DMS114 treated with DMSO at 0.1 percent for 48 hours (cell line): ENCODE measurements around the gene SLC25A21.
"Not testable (repeated sequence)": the region's sequence is repeated elsewhere in the genome, so short reads cannot be mapped to it uniquely, and the experiment has no call there.

ENCODE experiments used
- DNase-seq: peaks from one replicate; lab custom pipeline; 2025; ENCODE audit not compliant: unreplicated experiment; lab: John Stamatoyannopoulos, UW

SLC25A21 gene

DNA sequence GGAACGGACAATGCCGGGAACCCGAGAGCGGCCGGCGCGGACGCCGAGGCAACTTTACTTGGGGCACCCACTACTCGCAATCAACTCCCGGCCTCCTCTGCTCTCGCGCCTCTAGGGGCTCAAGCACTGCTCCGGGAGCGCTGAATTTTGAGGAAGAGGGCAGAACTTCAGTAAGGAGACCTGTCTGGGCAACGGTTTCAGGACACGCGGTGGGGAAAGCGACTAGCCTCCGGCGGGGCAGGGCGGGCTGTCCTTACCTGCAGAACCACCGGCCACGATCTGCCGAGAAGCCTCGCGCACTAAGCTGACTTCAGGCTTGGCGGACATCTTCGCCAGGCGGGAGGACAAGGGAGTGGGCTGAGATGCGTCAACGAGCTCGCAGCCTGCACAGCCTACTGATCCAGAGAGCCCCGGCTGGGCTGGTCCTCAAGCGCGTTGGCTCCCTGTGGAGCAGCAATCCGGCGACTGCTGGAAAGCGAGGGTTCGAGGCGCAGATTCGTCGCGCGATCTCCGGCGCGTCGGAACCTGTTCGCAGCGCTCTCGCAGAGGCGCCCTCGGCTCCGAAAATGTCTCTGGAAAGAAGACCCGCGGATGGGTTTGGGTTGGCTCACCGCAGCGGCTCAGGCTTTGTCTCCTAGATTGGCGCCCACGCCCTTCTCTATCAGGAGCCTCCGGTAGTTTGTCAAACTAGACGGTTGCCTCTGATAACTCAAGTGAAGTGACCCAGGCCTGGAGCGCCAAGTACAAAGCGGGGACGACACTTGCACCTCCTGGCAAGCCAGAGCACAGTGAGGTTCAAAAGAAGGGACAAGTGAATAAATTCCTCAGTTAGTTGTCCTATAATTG, at the start of gene SLC25A21:
Gene SLC25A21, minus strand, starts transcription at position 583 of the 846 bp plus-strand sequence.
- DNase-seq = peak; percentile 76

DNA sequence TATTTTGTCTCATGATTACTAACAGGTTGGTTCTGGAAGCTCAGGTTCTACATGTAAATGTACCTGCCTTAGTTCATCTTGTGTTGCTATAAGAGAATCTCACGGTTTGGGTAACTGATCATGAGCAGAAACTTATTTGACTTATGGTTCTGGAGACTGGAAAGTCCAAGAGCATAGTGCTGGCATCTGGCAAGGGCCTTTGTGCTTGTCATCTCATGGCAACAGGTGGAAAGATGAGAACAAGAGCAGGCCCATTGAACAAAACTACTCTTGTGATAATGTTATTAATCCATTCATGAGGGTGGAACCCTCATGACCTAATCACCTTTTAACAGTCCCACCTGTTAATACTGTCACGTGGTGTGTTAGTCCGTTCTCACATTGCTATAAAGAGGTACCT, 48.7 kb upstream of the SLC25A21 start:
- DNase-seq = no peak

DNA sequence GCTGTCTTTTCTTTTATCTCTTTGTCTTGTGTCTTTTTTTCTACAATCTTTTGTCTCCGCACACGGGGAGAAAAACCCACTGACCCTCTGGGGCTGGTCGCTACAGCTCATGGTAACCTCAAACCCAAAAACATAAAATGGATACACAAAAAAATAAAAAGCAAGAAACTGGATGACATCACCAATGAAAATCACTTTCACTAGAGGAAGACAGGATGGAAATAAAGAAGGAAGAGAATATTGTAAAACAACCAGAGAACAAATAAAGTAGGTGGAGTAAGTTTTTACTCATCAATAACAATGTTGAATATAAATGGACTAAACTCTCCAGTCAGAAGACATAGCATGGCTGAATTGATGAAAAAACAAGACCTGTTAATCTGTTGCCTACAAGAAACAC, 42.9 kb upstream of the SLC25A21 start:
- no peak for DNase-seq

DNA sequence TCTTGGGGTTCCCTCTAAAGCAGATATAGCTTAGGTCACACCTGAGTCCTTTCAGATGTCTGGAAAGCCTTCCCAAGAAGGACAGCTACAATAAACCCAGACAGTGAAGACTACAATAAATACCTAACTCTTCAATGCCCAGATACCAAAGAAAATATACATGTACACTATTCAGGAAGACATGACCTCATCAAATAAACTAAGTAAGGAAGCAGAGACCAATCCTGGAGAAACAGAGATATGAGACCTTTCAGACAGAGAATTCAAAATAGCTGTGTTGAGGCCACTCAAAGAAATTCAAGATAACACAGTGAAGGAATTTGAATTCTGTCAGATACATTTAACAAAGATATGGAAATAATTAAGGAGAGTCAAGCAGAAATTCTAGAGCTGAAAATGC, 40.6 kb upstream of the SLC25A21 start:
- no peak for DNase-seq

DNA sequence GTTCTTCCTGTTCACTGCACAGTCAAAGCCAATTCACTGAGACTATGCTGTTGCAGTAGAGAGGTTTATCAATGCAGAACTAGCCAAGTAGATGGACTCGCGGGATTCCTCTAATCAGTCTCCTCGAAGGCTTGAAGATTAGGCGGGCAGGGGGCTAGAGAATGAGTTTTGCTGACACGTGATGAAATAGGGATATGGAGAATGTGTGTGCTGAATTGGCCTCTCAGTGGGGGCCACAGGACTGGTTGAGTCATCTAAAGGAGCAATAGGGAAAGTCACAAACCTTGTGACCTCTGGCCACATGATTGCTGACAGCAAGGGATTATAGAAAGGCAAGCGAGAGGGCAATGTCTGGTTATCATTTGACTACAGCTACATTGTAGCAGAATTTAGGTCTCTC, 38.0 kb upstream of the SLC25A21 start:
- DNase-seq = no peak

DNA sequence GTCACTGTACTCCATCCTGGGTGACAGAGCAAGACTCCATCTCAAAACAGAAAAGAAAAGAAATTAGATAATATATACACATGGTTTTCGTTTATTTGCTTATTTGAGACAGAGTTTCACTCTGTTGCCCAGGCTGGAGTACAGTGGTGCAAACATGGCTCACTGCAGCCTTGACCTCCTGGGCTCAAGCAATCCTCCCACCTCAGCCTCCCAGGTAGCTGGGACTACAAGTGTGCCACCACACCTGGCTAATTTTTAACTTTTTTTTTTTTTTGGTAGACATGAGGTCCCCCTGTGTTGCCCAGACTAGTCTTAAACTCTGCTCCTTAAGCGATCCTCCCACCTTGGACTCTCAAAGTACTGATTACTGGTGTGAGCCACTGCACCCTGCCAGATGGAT, 37.2 kb upstream of the SLC25A21 start:
- DNase-seq = not testable (repeated sequence)

DNA sequence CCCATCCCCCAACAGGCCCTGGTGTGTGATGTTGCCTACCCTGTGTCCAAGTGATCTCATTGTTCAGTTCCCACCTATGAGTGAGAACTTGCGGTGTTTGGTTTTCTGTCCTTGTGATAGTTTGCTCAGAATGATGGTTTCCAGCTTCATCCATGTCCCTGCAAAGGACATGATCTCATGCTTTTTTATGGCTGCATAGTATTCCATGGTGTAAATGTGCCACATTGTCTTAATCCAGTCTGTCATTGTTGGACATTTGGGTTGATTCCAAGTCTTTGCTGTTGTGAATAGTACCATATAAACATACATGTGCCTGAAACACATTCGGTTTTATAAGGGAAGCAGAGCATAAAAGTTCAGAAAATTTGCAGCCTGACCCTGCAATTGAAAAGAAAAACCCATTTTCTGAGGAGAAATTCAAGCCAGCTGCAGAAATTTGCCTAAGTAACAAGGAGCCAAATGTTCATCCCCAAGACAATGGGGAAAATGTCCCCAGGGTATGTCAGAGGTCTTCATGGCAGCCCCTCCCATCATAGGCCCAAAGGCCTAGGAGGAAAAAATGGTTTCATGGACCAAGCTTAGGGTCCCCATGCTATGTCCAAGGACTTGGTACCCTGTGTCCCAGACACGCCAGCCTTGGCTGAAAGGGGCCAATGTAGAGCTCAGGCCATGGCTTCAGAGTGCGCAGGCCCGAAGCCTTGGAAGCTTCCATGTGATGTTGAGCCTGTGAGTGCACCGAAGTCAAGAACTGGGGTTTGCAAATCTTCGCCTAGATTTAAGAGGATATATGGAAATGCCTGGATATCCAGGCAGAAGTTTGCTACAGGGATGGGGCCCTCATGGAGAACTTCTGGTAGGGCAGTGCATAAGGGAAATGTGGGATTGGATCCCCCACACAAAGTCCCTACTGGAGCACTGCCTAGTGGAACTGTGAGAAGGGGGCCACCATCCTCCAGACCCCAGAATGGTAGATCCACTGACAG, 33.5 kb upstream of the SLC25A21 start:
- DNase-seq = not testable (repeated sequence)

DNA sequence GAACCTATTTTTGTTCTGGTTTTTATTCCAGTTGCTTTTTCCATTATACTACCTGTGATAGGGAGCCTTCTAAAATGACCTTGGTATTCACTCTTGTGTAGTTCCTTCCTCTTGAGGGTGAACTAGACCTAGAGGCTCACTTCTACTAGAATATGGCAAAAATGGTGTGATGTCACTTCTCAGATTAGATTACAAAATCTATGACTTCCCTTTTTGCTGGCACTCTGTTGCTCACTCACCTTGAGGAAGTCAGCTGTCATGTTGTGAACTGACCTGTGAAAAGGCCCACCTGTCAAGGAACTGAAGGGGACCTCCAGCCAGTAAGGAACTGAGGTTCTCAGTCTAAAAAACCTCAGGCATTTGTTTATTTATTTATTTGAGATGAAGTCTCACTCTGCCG, 31.0 kb upstream of the SLC25A21 start:
- no peak for DNase-seq

DNA sequence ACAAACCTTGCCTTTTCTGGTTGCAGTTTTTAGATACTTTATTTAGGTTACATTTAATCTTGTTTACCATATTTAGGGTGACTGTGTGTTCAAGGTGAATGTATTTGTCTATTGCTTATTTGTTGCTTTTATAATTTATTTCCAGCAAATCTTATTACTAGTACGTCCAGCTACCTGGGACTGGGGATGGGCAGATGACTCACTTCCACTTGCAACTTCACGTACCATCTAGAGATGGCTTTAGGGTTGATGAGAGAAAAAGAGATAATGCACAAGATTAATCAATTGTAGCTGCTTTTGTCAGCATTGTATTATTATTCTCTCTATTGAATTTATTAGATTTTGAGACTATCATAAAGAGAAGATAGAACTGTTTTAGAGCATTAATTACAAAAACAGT, 30.4 kb upstream of the SLC25A21 start:
- DNase-seq = no peak

DNA sequence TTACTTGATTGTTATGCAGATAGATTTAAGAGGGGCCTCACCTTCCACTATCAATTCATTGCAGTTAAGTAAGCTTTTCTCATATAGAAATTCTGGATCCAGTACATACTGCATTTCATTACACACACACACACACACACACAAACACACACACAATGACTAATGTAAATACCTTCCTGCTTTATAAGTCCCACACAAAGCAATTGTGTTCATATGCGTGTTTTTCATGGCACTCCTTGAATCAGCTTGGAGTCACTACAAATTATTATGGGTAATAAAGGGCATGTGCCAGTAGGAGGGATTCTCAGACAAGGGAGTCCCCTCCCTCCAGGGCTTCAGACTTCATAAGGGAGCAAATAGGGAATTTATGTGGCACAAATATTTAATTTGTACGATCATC, 29.9 kb upstream of the SLC25A21 start:
- DNase-seq = no peak

DNA sequence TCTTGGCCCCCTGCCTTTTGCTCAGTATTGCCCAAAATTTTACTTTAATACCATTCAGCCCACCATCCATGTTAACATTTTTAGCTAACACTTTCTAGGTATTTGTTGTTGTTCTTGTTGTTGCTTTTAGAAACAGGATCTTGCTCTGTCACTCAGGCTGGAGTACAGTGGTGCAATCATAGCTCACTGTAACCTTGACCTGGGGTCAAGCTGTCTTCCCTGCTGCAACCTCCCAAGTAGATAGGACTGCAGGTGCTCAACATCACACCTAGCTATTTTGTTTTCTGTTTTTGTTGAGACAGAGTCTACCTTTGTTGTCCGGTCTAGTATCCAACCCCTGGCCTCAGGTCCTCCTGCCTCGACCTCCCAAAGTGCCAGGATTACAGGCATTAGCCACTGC, 29.3 kb upstream of the SLC25A21 start:
- DNase-seq = no peak

DNA sequence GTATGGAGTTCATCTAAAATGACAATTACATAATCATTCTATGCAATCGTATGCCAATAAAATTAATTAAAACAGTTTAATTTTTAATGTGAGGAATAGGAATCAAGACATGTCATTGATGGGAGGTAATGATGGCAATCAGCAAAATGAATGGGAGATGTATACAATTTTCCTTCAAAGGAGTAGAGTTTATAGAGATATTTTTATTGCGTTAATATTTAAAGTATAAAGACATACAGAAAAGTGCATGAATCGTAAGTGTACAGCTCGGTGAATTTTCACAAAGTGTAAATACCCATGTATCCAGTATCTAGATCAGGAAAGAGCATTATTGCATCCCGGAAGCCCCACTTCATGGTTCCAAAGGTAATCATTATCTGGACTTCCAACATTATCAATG, 26.5 kb upstream of the SLC25A21 start:
- DNase-seq = no peak

DNA sequence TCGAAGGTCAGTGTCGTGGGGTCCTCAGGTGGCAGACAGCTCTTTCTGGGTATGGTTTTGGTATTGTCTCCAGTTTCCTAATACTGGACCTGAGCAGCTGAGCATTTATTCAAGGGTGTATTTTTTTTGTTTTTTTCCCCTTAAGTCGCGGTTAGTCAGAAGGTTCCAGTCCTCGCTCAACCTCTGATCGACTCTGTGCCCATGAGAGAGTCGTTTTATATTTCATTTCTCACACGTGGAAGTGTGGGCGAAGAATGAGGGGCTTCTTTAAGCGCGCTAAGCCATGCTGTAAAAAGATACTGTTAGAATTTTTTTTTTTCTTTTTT, 25.8 kb upstream of the SLC25A21 start:
- no peak for DNase-seq

DNA sequence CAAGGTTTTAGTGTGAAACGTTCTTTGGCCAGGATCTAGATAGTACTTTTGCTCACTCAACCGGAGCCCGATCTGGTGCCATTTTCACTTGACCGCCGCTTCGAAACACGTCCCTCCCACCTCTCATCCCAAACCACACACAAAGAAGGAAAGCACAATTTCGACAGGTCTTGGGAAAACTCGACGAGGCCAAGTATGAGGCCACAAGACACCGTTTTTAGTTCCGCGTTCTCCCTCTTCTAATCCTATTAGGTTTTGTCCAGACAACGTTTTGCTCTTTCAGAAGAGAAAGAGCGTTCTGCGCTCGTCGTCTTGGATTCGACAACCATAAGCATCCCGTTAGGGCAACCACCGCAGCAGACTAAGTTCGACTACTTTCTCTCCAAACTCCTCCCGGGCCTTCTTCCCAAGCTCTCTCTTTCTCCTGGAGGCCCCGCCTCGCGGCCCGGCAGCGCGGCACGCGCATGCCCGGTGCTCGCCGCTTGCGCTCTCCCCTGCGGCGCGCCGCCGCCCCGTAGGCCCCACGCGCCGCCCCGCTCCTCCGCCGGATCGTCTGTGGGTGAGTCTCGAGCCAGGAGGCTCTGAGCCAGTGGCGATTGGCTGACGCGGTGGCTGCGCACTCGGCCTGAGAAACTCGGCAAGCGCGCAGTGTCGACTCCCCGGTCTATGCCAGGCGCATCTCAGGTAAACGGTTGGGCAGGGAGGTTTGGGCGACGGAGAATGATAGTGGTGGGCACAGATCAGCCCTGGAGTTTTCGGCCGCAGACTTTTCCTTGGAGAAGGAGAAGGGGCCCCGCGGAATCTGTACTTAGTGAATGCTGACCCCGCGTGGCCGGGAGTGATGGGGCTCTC, 25.2 kb upstream of the SLC25A21 start, which contains the start of gene MIPOL1:
Gene MIPOL1, plus strand, starts transcription at position 517 of the 852 bp plus-strand sequence. CDS start 49,952 bp downstream, outside the sequence.
- peak; percentile 42 for DNase-seq

DNA sequence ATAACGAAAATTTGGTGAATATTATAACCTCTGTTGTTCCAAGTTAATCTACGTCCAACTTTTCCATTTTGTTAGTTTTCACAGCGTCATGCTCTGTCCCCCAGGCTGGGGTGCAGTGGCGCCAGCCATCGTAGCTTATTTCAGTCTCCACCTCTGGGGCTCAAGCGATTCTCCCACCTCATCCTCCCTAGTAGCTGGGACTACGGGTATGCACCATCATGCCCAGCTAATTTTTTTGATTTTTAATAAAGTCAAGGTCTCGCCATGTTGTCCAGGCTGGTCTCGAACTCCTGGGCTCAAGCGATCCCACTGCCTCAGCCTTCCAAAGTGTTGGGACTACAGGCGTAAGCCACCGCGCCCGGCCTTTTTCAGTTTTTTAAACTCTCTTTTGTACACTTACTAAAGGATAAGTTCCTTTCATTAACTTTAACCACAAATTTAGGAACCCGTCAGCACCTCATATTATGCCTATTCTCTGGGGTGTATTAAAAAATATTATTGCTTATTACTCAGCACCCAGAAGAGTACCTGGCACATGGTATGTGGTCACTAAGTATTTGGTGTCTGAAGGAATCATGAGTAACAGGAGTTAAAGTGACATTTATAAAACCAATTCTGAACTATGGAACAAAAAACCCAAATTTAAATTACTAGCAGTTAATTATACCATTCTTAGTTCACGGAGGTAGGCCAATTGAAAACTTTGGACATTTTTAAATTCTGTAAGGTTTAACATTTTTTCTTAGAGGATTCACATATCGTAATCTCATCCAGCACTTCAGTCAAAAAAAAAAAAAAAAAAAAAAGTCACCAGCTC, 24.4 kb upstream of the SLC25A21 start:
- no peak for DNase-seq

DNA sequence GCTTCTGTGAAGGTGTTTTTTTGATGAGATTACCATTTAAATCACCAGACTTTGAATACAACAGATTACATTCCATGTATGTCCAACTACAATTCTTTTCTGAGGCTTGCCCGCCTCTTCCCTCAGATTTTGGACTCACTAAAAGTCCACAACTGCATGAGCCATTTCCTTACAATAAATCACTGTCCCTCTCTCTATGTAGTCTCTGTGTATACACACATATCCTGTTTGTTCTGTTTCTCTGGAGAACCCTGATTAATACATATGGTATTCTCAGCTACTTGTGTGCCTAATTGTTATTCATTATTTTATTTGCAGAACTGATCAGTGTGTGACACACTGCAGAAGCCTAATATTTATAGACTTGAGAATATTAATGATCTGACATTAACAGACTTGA, 22.9 kb upstream of the SLC25A21 start:
- DNase-seq = no peak

DNA sequence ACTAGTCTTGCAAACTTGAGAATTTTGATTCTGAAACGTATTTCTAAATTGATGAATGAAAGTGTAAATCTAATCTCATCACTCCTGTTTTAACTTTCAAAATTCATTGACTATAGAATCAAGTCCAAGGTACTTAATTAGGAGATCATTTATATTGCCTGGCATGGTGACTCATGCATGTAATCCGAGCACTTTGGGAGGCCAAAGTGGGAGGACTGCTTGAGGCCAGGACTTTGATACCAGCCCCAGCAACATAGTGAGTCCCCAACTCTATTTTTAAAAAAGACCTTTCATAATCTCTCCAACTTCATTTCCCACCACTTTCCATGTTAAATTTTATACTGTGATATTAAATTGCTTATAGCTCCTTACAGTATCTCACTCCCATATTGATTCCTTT, 22.3 kb upstream of the SLC25A21 start:
- DNase-seq = no peak

DNA sequence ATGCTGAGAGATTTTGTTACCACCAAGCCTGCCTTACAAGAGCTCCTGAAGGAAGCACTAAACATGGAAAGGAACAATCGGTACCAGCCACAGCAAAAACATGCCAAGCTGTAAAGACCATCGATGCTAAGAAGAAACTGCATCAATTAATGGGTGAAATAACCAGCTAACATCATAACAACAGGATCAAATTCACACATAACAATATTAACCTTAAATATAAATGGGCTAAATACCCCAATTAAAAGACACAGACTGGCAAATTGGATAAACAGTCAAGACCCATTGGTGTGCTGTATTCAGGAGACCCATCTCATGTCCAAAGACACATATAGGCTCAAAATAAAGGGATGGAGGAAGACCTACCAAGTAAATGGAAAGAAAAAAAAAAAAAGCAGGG, 17.3 kb upstream of the SLC25A21 start:
- not testable (repeated sequence) for DNase-seq

DNA sequence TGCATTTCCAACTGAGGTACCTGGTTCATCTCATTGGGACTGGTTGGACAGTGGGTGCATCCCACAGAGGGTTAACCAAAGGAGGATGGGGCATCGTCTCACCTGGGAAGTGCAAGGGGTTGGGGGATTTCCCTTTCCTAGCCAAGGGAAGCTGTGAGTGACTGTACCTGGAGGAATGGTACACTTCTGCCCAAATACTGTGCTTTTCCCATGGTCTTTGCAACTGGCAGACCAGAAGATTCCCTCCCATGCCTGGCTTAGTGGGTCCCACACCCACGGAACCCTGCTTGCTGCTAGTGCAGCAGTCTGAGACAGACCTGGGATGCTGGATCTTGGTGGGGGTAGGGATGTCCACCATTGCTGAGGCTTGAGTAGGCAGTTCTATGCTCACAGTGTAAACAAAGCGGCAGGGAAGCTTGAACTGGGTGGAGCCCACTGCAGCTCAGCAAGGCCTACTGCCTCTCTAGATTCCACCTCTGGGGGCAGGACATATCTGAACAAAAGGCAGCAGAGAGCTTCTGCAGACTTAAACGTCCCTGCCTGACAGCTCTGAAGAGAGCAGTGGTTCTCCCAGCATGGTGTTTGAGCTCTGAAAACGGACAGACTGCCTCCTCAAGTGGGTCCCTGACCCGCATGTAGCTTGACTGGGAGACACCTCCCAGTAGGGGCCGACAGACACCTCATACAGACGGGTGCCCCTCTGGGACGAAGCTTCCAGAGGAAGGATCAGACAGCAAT, 15.6 kb upstream of the SLC25A21 start:
- not testable (repeated sequence) for DNase-seq
